Osteoblast (primary cell): Measurements from ENCODE around the gene RGS17. TPM values are rescaled to one million over a fixed set of nuclear protein-coding genes. Genes with fewer than 3 reads are reported as not detected.

Source experiments
- DNase-seq: peaks from one replicate; pipeline ENCODE4 v3.0.0; 2011; ENCODE audit warnings: low spot score, mixed read lengths; ENCODE audit not compliant: insufficient read length; ENCODE audit errors: missing footprints
- H2AFZ ChIP-seq: 2 replicates; pipeline ENCODE4 v1.6.0; 2011; ENCODE audit warnings: mild to moderate bottlenecking, low read length
- H3K27ac ChIP-seq: 2 replicates; pipeline ENCODE4 v1.5.1; 2011; ENCODE audit warnings: mild to moderate bottlenecking, low read depth, low read length, moderate library complexity
- H3K27me3 ChIP-seq: 2 replicates; pipeline ENCODE4 v1.6.0; 2012; ENCODE audit warnings: mild to moderate bottlenecking, control low read depth, inconsistent platforms, low read length, moderate library complexity; ENCODE audit not compliant: insufficient read depth
- H3K36me3 ChIP-seq: 2 replicates; pipeline ENCODE4 v1.5.1; 2011; ENCODE audit warnings: mild to moderate bottlenecking, low read length, control low read depth, moderate library complexity; ENCODE audit not compliant: insufficient read depth
- H3K4me1 ChIP-seq: 2 replicates; pipeline ENCODE4 v1.5.1; 2011; ENCODE audit warnings: mild to moderate bottlenecking, low read length, control low read depth, moderate library complexity; ENCODE audit not compliant: insufficient read depth
- H3K4me2 ChIP-seq: 2 replicates; pipeline ENCODE4 v1.6.0; 2011; ENCODE audit warnings: mild to moderate bottlenecking, low read length; ENCODE audit not compliant: insufficient read depth
- H3K4me3 ChIP-seq: fragments of 200-600 bp; sonication (generic); 3 replicates; pipeline ENCODE4 v1.5.1; 2012; ENCODE audit warnings: mild to moderate bottlenecking, low read length, inconsistent platforms; ENCODE audit not compliant: insufficient read depth
- H3K79me2 ChIP-seq: 2 replicates; pipeline ENCODE4 v1.6.0; 2012; ENCODE audit warnings: mild to moderate bottlenecking, low read length, control low read depth, inconsistent platforms; ENCODE audit not compliant: insufficient read depth
- H3K9me3 ChIP-seq: 2 replicates; pipeline ENCODE4 v1.5.1; 2011; ENCODE audit warnings: low read depth, low read length, control low read depth
- H4K20me1 ChIP-seq: 2 replicates; pipeline ENCODE4 v1.6.0; 2012; ENCODE audit warnings: mild to moderate bottlenecking, low read length, control low read depth; ENCODE audit not compliant: insufficient read depth
- total RNA-seq: library from RNA; depleted of rRNA; stranded (reverse); fragments of >200 nt; gene quantifications from 2 replicates; pipeline ENCODE4 v1.2.3, GENCODE V29; 2012
- TF ChIP-seq, protein P1 (sequence below): IDR thresholded peaks from 2 replicates; pipeline ENCODE4 v1.5.1; 2011; ENCODE audit warnings: mild to moderate bottlenecking, low read depth, low read length, moderate library complexity; ENCODE audit errors: extremely low read depth

The RGS17 gene
- total RNA-seq, 1 donor: 1.4 TPM

- TF ChIP-seq, protein P1, sequence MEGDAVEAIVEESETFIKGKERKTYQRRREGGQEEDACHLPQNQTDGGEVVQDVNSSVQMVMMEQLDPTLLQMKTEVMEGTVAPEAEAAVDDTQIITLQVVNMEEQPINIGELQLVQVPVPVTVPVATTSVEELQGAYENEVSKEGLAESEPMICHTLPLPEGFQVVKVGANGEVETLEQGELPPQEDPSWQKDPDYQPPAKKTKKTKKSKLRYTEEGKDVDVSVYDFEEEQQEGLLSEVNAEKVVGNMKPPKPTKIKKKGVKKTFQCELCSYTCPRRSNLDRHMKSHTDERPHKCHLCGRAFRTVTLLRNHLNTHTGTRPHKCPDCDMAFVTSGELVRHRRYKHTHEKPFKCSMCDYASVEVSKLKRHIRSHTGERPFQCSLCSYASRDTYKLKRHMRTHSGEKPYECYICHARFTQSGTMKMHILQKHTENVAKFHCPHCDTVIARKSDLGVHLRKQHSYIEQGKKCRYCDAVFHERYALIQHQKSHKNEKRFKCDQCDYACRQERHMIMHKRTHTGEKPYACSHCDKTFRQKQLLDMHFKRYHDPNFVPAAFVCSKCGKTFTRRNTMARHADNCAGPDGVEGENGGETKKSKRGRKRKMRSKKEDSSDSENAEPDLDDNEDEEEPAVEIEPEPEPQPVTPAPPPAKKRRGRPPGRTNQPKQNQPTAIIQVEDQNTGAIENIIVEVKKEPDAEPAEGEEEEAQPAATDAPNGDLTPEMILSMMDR: no peak
- Histone ChIP-seq H3K4me2 (no peak overlapping the region), H4K20me1 (no peaks in the 10 kb centered on the region), H3K4me1 (no peaks in the 10 kb centered on the region), H3K9me3 (no peaks in the 10 kb centered on the region), H2AFZ (no peak overlapping the region), H3K79me2 (no peaks in the 10 kb centered on the region), H3K27ac (no peak overlapping the region), H3K4me3 (no peak overlapping the region), H3K36me3 (no peaks in the 10 kb centered on the region), H3K27me3 (no peaks in the 10 kb centered on the region)
- no peak for DNase-seq
Measured at GRCh38 chr6:153013438-153013837, 117.6 kb downstream of the RGS17 start.

DNA sequence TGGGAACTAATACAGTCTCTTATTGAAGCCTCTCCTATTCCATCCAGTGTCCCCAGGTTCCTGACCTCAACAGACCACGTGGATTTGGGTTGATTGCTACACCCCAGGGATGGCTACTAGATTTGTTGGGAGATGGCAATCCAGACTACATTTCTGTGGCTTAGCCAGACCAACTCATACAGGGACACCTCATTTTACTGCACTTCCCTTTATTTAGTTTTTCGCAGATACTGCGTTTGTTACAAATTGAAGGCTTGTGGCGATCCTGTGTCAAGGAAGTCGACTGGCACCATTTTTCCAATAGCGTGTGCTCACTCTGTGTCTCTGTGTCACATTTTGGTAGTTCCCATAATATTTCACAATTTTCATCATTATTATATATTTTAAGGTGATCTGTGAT lies 118.2 kb downstream of the RGS17 start:
- Histone ChIP-seq H4K20me1 (no peaks in the 10 kb centered on the region), H3K4me2 (no peak overlapping the region), H2AFZ (no peak overlapping the region), H3K79me2 (no peaks in the 10 kb centered on the region), H3K4me3 (no peak overlapping the region), H3K27ac (no peak overlapping the region), H3K36me3 (no peaks in the 10 kb centered on the region), H3K4me1 (no peaks in the 10 kb centered on the region), H3K9me3 (no peaks in the 10 kb centered on the region), H3K27me3 (no peaks in the 10 kb centered on the region)
- DNase-seq: no peak
- TF ChIP-seq, protein P1: no peak

- TF ChIP-seq, protein P1: no peak
- Histone ChIP-seq H3K27ac (peak overlapping the region; percentile 90), H3K27me3 (no peaks in the 10 kb centered on the region), H3K4me3 (peak overlapping the region; percentile 90), H2AFZ (peak overlapping the region; percentile 89), H4K20me1 (peaks cover 12% of the 10 kb centered on the region), H3K36me3 (no peaks in the 10 kb centered on the region), H3K4me1 (peaks cover 9% of the 10 kb centered on the region), H3K79me2 (peaks cover 48% of the 10 kb centered on the region), H3K9me3 (no peaks in the 10 kb centered on the region), H3K4me2 (peak overlapping the region; percentile 99)
- DNase-seq: no peak
Measured at GRCh38 chr6:153003366-153003690, 127.8 kb downstream of the RGS17 start.

GRCh38 chr6:153002613-153003365 lies 128.3 kb downstream of the RGS17 start, which contains the start of gene MTRF1L:
Gene MTRF1L, minus strand, starts transcription at chr6:153002709. Its CDS starts 24 bp downstream, at chr6:153002685.
- no peaks in the 10 kb centered on the region for H3K36me3 ChIP-seq
- H2AFZ ChIP-seq: peak within 1 kb of the TSS; percentile 89
- peaks cover 9% of the 10 kb centered on the region for H3K4me1 ChIP-seq
- H3K27ac ChIP-seq: peak within 1 kb of the TSS; percentile 90
- H3K27me3 ChIP-seq: no peaks in the 10 kb centered on the region
- H3K79me2 ChIP-seq: peaks cover 52% of the 10 kb centered on the region
- no peaks in the 10 kb centered on the region for H3K9me3 ChIP-seq
- DNase-seq: peak; percentile 93
- TF ChIP-seq, protein P1: no peak
- peak within 1 kb of the TSS; percentile 99 for H3K4me2 ChIP-seq
- H4K20me1 ChIP-seq: peaks cover 12% of the 10 kb centered on the region
- peak within 1 kb of the TSS; percentile 90 for H3K4me3 ChIP-seq
